HepG2 (cell line): ENCODE measurements around the gene RALY. TPM values are rescaled to one million over a fixed set of nuclear protein-coding genes. Genes with fewer than 3 reads are reported as not detected.
A peak's percentile ranks its signal among the peaks of the same experiment; 100 is the strongest.

Experiments
- BATF2 ChIP-seq: sonication (generic); formaldehyde crosslinking; IDR thresholded peaks from 2 replicates; pipeline ENCODE4 v1.8.0; 2022; ENCODE audit warnings: mild to moderate bottlenecking, missing genetic modification reagents, moderate library complexity
- CBX2 ChIP-seq, 2 experiments: fragments of 200-600 bp in 1 of 2; sonication (generic); formaldehyde crosslinking in 1 of 2; IDR thresholded peaks; 2 replicates each; pipeline versions ENCODE4 v1.7.0 to v1.8.1; 2018 to 2022; ENCODE audit warnings: low read depth in 2 of 2, low read length in 1 of 2, mild to moderate bottlenecking in 1 of 2, missing genetic modification reagents in 1 of 2
- ELF1 ChIP-seq: sonication (generic); formaldehyde crosslinking; IDR thresholded peaks from 2 replicates; pipeline ENCODE4 v1.4.0; 2020; ENCODE audit warnings: missing genetic modification reagents
- FOXK2 ChIP-seq: fragments of 450-650 bp; IDR thresholded peaks from 2 replicates; pipeline ENCODE4 v1.6.1; 2016
- MAZ ChIP-seq, 2 experiments: sonication (generic) in 1 of 2; formaldehyde crosslinking in 1 of 2; IDR thresholded peaks; 2 replicates each; pipeline versions ENCODE4 v1.5.0 to v1.6.1; 2012 to 2020; ENCODE audit warnings: low read depth in 2 of 2, mild to moderate bottlenecking in 2 of 2, borderline replicate concordance in 1 of 2, improper control_type of control experiment in 1 of 2, low read length in 1 of 2, missing genetic modification reagents in 1 of 2, moderate library complexity in 1 of 2
- NCOA1 ChIP-seq: sonication (generic); formaldehyde crosslinking; IDR thresholded peaks from 2 replicates; pipeline ENCODE4 v1.9.0; 2021; ENCODE audit warnings: missing genetic modification reagents
- RELA ChIP-seq: sonication (generic); formaldehyde crosslinking; IDR thresholded peaks from 2 replicates; pipeline ENCODE4 v1.4.0; 2020; ENCODE audit warnings: missing genetic modification reagents
- RFXANK ChIP-seq: IDR thresholded peaks from 2 replicates; pipeline ENCODE4 v1.6.1; 2016
- SATB2 ChIP-seq: sonication (generic); formaldehyde crosslinking; IDR thresholded peaks from 2 replicates; pipeline ENCODE4 v1.5.0; 2020; ENCODE audit warnings: missing genetic modification reagents
- SMARCC2 ChIP-seq: fragments of 450-650 bp; IDR thresholded peaks from 2 replicates; pipeline ENCODE4 v1.6.1; 2017; ENCODE audit warnings: antibody characterized with exemption, mild to moderate bottlenecking
- SOX5 ChIP-seq: IDR thresholded peaks from 2 replicates; pipeline ENCODE4 v1.6.1; 2016; ENCODE audit warnings: borderline replicate concordance
- SSRP1 ChIP-seq: IDR thresholded peaks from 2 replicates; pipeline ENCODE4 v1.6.1; 2016; ENCODE audit warnings: control low read depth
- STAT5B ChIP-seq: sonication (generic); formaldehyde crosslinking; IDR thresholded peaks from 2 replicates; pipeline ENCODE4 v1.4.0; 2020; ENCODE audit warnings: missing genetic modification reagents
- WIZ ChIP-seq: sonication (generic); formaldehyde crosslinking; IDR thresholded peaks from 2 replicates; pipeline ENCODE4 v1.5.1; 2020; ENCODE audit warnings: mild to moderate bottlenecking, missing genetic modification reagents
- ZEB1 ChIP-seq: IDR thresholded peaks from 2 replicates; pipeline ENCODE4 v1.6.1; 2012; ENCODE audit warnings: mild to moderate bottlenecking, low read depth, inconsistent platforms; ENCODE audit not compliant: insufficient replicate concordance
- ZFP37 ChIP-seq: sonication (generic); formaldehyde crosslinking; IDR thresholded peaks from 2 replicates; pipeline ENCODE4 v1.4.0; 2020; ENCODE audit warnings: missing genetic modification reagents, borderline replicate concordance
- ZKSCAN5 ChIP-seq: sonication (generic); formaldehyde crosslinking; IDR thresholded peaks from 2 replicates; pipeline ENCODE4 v1.5.1; 2020; ENCODE audit warnings: mild to moderate bottlenecking, missing genetic modification reagents
- ZNF251 ChIP-seq: sonication (generic); formaldehyde crosslinking; IDR thresholded peaks from 2 replicates; pipeline ENCODE4 v1.9.0; 2021; ENCODE audit warnings: mild to moderate bottlenecking, missing genetic modification reagents
- ZNF616 ChIP-seq: sonication (generic); formaldehyde crosslinking; IDR thresholded peaks from 2 replicates; pipeline ENCODE4 v1.5.0; 2020; ENCODE audit warnings: low read depth, mild to moderate bottlenecking, missing genetic modification reagents
- ZNF644 ChIP-seq: IDR thresholded peaks from 2 replicates; pipeline ENCODE4 v1.6.1; 2016; ENCODE audit warnings: low read depth
- ZNF768 ChIP-seq: sonication (generic); formaldehyde crosslinking; IDR thresholded peaks from 2 replicates; pipeline ENCODE4 v1.4.0; 2020; ENCODE audit warnings: missing genetic modification reagents
- ZNF772 ChIP-seq: sonication (generic); formaldehyde crosslinking; IDR thresholded peaks from 2 replicates; pipeline ENCODE4 v1.5.0; 2020; ENCODE audit warnings: mild to moderate bottlenecking, missing genetic modification reagents
- polyA plus RNA-seq, 8 experiments: library from polyadenylated mRNA; depleted of rRNA in 3 of 8; stranded (reverse) in 7 of 8; unstranded in 1 of 8; fragments of >200 nt; fragmentation: Illumina TruSeq in 4 of 8; extraction: Trizol in 4 of 8; gene quantifications; 2 replicates each; pipeline versions ENCODE4 v1.2.1 to v1.2.3, GENCODE V29; 2011 to 2016; ENCODE audit warnings: low read depth in 4 of 8, missing spikeins in 1 of 8, mixed read lengths in 1 of 8; ENCODE audit not compliant: insufficient read depth in 1 of 8
- total RNA-seq, 5 experiments: library from RNA; depleted of rRNA; stranded (reverse); fragments of >200 nt; fragmentation: Illumina TruSeq; extraction: Trizol; gene quantifications; 2 replicates each; pipeline ENCODE4 v1.2.3, GENCODE V29; 2016; ENCODE audit warnings: low read depth in 1 of 5
- TF ChIP-seq, protein P1 (sequence below): sonication (generic); formaldehyde crosslinking; IDR thresholded peaks from 2 replicates; pipeline ENCODE4 v1.9.0; 2021; ENCODE audit warnings: missing genetic modification reagents, borderline replicate concordance
- TF ChIP-seq, protein P2 (sequence below): sonication (generic); formaldehyde crosslinking; IDR thresholded peaks from 2 replicates; pipeline ENCODE4 v1.5.0; 2020; ENCODE audit warnings: mild to moderate bottlenecking, missing genetic modification reagents
- TF ChIP-seq, protein P3 (sequence below): IDR thresholded peaks from 2 replicates; pipeline ENCODE4 v1.6.1; 2016; ENCODE audit warnings: control low read depth

Gene RALY
- total and polyA plus RNA-seq, 2 of the 13 experiments (the other 11 are each of a cell fraction or from before 2014, with no cell fraction given) = 178 to 186 TPM

DNA sequence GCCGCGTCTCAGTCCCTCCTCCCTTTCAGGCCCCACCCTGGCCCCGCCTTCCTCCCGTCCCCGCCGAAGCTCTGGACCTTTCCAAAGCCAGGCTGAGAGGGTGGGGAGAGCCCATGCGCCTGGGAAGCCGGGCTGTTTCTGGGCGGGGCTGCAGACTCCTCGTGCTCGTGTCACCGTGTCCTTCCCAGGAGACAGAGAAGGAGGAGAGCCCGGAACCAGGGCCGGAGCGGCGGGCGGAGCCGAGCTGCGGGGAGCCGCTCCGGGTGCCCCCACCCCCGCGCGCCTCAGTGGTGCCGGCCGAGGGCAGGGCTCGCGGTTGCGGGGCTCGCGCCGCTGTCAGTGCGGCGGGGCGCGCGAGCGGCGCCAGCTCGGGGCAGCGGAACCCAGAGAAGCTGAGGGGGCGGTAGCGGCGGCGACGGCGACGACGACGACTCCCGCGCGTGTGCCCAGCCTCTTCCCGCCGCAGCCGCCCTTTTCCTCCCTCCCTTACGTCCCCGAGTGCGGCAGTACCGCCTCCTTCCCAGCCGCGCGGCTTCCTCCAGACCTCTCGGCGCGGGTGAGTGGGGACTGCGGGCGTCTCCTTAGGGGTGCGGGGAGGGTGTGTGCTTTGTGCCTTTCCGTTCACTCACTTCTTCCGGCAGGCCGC, at the start of gene RALY (continued):
- TF ChIP-seq WIZ (CRISPR knock-in tag) (peak; percentile 19; the same call in 1 of the 2 replicates), ZNF251 (no peak), ZNF616 (CRISPR knock-in tag) (no peak; the same call in 1 of the 2 replicates), CBX2 (IDR thresholded peaks at IDR 0.05; ENCODE audit: low read depth, low read length) (no peak), CBX2 (CRISPR knock-in tag; IDR thresholded peaks at IDR 0.05; ENCODE audit: low read depth) (no peak; the same call in 1 of the 2 replicates), BATF2 (CRISPR knock-in tag) (0 out of 2 replicates have a peak, but pooled peaks have one; percentile 47), ZKSCAN5 (CRISPR knock-in tag) (peak; percentile 69; the same call in 1 of the 2 replicates), RFXANK (CRISPR knock-in tag) (no peak), ZEB1 (peak; percentile 1), ZNF644 (no peak), SOX5 (CRISPR knock-in tag) (peak; percentile 33), FOXK2 (peak; percentile 99), ELF1 (no peak), SMARCC2 (no peak), ZFP37 (CRISPR knock-in tag) (no peak; the same call in 1 of the 2 replicates), SATB2 (peak; percentile 26; the same call in 1 of the 2 replicates), RELA (CRISPR knock-in tag) (peak; percentile 87), ZNF768 (CRISPR knock-in tag) (peak; percentile 69; the same call in 1 of the 2 replicates), STAT5B (peak; percentile 81; the same call in 1 of the 2 replicates), NCOA1 (CRISPR knock-in tag) (no peak), SSRP1 (CRISPR knock-in tag) (peak; percentile 31; the same call in 1 of the 2 replicates), MAZ (IDR thresholded peaks at IDR 0.05; ENCODE audit: borderline replicate concordance, low read depth, low read length) (peak; percentile 53; the same call in 1 of the 2 replicates), MAZ (CRISPR knock-in tag; IDR thresholded peaks at IDR 0.05; ENCODE audit: low read depth) (peak; percentile 92), ZNF772 (CRISPR knock-in tag) (peak; percentile 33; the same call in 1 of the 2 replicates)
- TF ChIP-seq, protein P1, sequence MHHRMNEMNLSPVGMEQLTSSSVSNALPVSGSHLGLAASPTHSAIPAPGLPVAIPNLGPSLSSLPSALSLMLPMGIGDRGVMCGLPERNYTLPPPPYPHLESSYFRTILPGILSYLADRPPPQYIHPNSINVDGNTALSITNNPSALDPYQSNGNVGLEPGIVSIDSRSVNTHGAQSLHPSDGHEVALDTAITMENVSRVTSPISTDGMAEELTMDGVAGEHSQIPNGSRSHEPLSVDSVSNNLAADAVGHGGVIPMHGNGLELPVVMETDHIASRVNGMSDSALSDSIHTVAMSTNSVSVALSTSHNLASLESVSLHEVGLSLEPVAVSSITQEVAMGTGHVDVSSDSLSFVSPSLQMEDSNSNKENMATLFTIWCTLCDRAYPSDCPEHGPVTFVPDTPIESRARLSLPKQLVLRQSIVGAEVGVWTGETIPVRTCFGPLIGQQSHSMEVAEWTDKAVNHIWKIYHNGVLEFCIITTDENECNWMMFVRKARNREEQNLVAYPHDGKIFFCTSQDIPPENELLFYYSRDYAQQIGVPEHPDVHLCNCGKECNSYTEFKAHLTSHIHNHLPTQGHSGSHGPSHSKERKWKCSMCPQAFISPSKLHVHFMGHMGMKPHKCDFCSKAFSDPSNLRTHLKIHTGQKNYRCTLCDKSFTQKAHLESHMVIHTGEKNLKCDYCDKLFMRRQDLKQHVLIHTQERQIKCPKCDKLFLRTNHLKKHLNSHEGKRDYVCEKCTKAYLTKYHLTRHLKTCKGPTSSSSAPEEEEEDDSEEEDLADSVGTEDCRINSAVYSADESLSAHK = no peak
- TF ChIP-seq, protein P2, sequence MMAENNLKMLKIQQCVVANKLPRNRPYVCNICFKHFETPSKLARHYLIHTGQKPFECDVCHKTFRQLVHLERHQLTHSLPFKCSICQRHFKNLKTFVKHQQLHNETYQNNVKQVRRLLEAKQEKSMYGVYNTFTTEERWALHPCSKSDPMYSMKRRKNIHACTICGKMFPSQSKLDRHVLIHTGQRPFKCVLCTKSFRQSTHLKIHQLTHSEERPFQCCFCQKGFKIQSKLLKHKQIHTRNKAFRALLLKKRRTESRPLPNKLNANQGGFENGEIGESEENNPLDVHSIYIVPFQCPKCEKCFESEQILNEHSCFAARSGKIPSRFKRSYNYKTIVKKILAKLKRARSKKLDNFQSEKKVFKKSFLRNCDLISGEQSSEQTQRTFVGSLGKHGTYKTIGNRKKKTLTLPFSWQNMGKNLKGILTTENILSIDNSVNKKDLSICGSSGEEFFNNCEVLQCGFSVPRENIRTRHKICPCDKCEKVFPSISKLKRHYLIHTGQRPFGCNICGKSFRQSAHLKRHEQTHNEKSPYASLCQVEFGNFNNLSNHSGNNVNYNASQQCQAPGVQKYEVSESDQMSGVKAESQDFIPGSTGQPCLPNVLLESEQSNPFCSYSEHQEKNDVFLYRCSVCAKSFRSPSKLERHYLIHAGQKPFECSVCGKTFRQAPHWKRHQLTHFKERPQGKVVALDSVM (CRISPR knock-in tag) = no peak
- TF ChIP-seq, protein P3, sequence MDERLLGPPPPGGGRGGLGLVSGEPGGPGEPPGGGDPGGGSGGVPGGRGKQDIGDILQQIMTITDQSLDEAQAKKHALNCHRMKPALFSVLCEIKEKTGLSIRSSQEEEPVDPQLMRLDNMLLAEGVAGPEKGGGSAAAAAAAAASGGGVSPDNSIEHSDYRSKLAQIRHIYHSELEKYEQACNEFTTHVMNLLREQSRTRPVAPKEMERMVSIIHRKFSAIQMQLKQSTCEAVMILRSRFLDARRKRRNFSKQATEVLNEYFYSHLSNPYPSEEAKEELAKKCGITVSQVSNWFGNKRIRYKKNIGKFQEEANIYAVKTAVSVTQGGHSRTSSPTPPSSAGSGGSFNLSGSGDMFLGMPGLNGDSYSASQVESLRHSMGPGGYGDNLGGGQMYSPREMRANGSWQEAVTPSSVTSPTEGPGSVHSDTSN (CRISPR knock-in tag) = 0 out of 2 replicates have a peak, but pooled peaks have one; percentile 4
